Measurements from ENCODE around the gene RDX. TPM values are rescaled to one million over a fixed set of nuclear protein-coding genes. Genes with fewer than 3 reads are reported as not detected.
A peak's percentile ranks its signal among the peaks of the same experiment; 100 is the strongest.

Gene RDX
- total RNA-seq, 1 experiment from 2014 or later, result 131 TPM

- peak overlapping the region; percentile 70; the same call in 1 of the 2 replicates for H3K27ac ChIP-seq (ENCODE audit: low read depth, low read length)
- H3K4me1 ChIP-seq (ENCODE audit: control insufficient read depth in 1 of 2, insufficient read depth in 2 of 2, low read length in 2 of 2), result peaks cover 15 to 19% of the 10 kb centered on the region in 2 experiments
- intact Hi-C loops (cut with micrococcal nuclease), result loop anchor here (10.0 kb wide), 1 partner anchor 307 kb away; no protein-coding TSS in a partner anchor
- peaks cover 27% of the 10 kb centered on the region for H3K79me2 ChIP-seq (ENCODE audit: insufficient read depth, low read length)
- no peaks in the 10 kb centered on the region for H3K9me3 ChIP-seq (ENCODE audit: control insufficient read depth in 1 of 2, insufficient read depth in 1 of 2, low read depth in 1 of 2, low read length in 2 of 2)
- peaks cover 4% of the 10 kb centered on the region; the same call in 1 of the 2 replicates for H4K20me1 ChIP-seq (ENCODE audit: insufficient read depth)
- H3K4me2 ChIP-seq (ENCODE audit: low read length), result peak overlapping the region; percentile 69
- H3K9me2 ChIP-seq (ENCODE audit: insufficient read depth), result no peaks in the 10 kb centered on the region
- peak overlapping the region in 1 of 2 experiments; percentile 17; a peak in 1 of 4 replicates for H3K4me3 ChIP-seq (replicated peaks in 1 of 2; ENCODE audit: low read depth in 1 of 2, low read length in 2 of 2)
- ChIA-PET RAD21 (ENCODE audit: low non-redundant PET in 1 of 2, low total read pairs in 2 of 2, uncharacterized antibody in 2 of 2, unreplicated experiment in 2 of 2) (no interaction called here), CTCF (no interaction called here), POLR2A (no interaction called here)
- DNase-seq (ENCODE audit: low read depth, low spot score) (peak; percentile 73), ATAC-seq (peak; percentile 81)
- no peaks in the 10 kb centered on the region for H3K27me3 ChIP-seq (ENCODE audit: insufficient read depth, low read length)
- peaks cover 13 to 15% of the 10 kb centered on the region in 2 experiments for H3K36me3 ChIP-seq (ENCODE audit: control insufficient read depth in 1 of 2, insufficient read depth in 2 of 2, low read length in 2 of 2)
- no TSS peak for BruUV-seq (replicated peaks)
- no peak overlapping the region for H2AFZ ChIP-seq (ENCODE audit: low read depth, low read length, poor library complexity, severe bottlenecking)
- TF ChIP-seq POLR2AphosphoS5 (IDR thresholded peaks at IDR 0.05; ENCODE audit: low read depth, low read length) (peak; percentile 61; the same call in 1 of the 2 replicates), ELF1 (IDR thresholded peaks at IDR 0.05; ENCODE audit: borderline replicate concordance, low read depth) (no peak), FOSL1 (IDR thresholded peaks at IDR 0.05; ENCODE audit: low read depth) (peak; percentile 95), ZBTB33 (IDR thresholded peaks at IDR 0.05; ENCODE audit: extremely low read depth, insufficient replicate concordance, low read length) (no peak), REST (IDR thresholded peaks at IDR 0.05; ENCODE audit: low read depth) (no peak), POLR2A (IDR thresholded peaks at IDR 0.05; ENCODE audit: borderline replicate concordance, extremely low read depth, insufficient read depth, insufficient read length) (no peak), JUND (IDR thresholded peaks at IDR 0.05) (peak; percentile 96), CBX3 (IDR thresholded peaks at IDR 0.05; ENCODE audit: low read depth) (peak; percentile 92), ATF3 (IDR thresholded peaks at IDR 0.05) (peak; percentile 75), YY1 (IDR thresholded peaks at IDR 0.05; ENCODE audit: extremely low read depth, insufficient replicate concordance, low read depth, low read length) (peak; percentile 80), SP1 (IDR thresholded peaks at IDR 0.05; ENCODE audit: low read depth) (peak; percentile 87), EGR1 (IDR thresholded peaks at IDR 0.05; ENCODE audit: low read depth) (peak; percentile 53; the same call in 1 of the 2 replicates), TCF7L2 (IDR thresholded peaks at IDR 0.05; ENCODE audit: borderline replicate concordance, extremely low read depth, insufficient read depth, insufficient read length) (peak; percentile 14), MAX (IDR thresholded peaks at IDR 0.05) (peak; percentile 29), CEBPB (IDR thresholded peaks at IDR 0.05; ENCODE audit: low read depth) (peak; percentile 85), ZFX (IDR thresholded peaks at IDR 0.05) (no peak), SIN3A (IDR thresholded peaks at IDR 0.05; ENCODE audit: low read depth) (peak; percentile 67), SRF (IDR thresholded peaks at IDR 0.05; ENCODE audit: low read depth) (peak; percentile 69; the same call in 1 of the 2 replicates)
- H3K9ac ChIP-seq (ENCODE audit: low read length), result peak overlapping the region; percentile 28; the same call in 1 of the 2 replicates
These were observed 44.6 kb downstream of the RDX start for GRCh38 chr11:110251836-110252235.
